GM12801 (cell line): ENCODE results near the gene DPYSL3.

Experiments
- CTCF ChIP-seq: IDR thresholded peaks from one replicate; pipeline ENCODE4 v1.5.1; 2011; ENCODE audit warnings: control low read depth; ENCODE audit not compliant: insufficient read length; ENCODE audit errors: extremely low read depth

DPYSL3 gene

GRCh38 chr5:147454996-147455677, 54.7 kb downstream of the DPYSL3 start:
- TF ChIP-seq CTCF = no peak

- no peak for TF ChIP-seq CTCF
Observed at GRCh38 chr5:147453875-147454814, 55.7 kb downstream of the DPYSL3 start.

GRCh38 chr5:147452165-147452811, 57.6 kb downstream of the DPYSL3 start:
- TF ChIP-seq CTCF = no peak

- TF ChIP-seq CTCF = no peak
Observed at GRCh38 chr5:147451193-147451592, 58.7 kb downstream of the DPYSL3 start.

- TF ChIP-seq CTCF = no peak
Observed at GRCh38 chr5:147450606-147451005, 59.3 kb downstream of the DPYSL3 start.

GRCh38 chr5:147448766-147449165, 61.1 kb downstream of the DPYSL3 start:
- TF ChIP-seq CTCF = no peak

- no peak for TF ChIP-seq CTCF
Observed at GRCh38 chr5:147446523-147446922, 63.3 kb downstream of the DPYSL3 start.
